Measurements from ENCODE around the gene MRPL53. TPM values are rescaled to one million over a fixed set of nuclear protein-coding genes. Genes with fewer than 3 reads are reported as not detected.

Gene MRPL53
- total and polyA plus RNA-seq, 9 of the 15 experiments (the other 6 are each of a cell fraction or from before 2014, with no cell fraction given) = 11.5 to 87.9 (median 41.1) TPM

DNA sequence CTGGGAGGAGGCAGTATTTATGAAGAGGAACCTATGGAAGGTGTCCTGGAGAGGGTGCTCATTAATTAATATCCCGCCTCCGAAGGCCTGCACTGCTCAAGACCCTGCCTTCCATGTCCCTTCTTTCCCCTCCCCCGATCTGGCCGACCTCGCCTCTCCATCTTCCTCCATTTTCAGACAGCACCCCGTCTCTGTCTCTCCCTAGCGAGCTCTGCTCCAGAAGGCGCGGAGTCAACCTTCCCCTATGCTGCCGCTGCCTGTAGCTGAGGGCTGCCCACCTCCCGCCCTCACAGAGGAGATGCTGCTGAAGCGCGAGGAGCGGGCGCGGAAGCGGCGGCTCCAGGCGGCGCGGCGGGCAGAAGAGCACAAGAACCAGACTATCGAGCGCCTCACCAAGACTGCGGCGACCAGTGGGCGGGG, 15.3 kb downstream of the MRPL53 start:
- Histone ChIP-seq H3K27ac (ENCODE audit: extremely low read depth, low read depth, low read length) (no peak overlapping the region), H3K27me3 (ENCODE audit: control insufficient read depth in 2 of 2, insufficient read depth in 2 of 2, low read length in 2 of 2) (no peaks in the 10 kb centered on the region), H4K20me1 (replicated peaks; ENCODE audit: control insufficient read depth, insufficient read depth, low read length) (no peaks in the 10 kb centered on the region; the same call in 1 of the 2 replicates), H3K4me3 (no peak overlapping the region), H3K79me2 (ENCODE audit: control insufficient read depth, insufficient read depth, low read length) (peaks cover 10% of the 10 kb centered on the region; the same call in 1 of the 3 replicates), H3K9ac (ENCODE audit: insufficient read depth in 1 of 2, low read depth in 2 of 2, low read length in 2 of 2) (no peak overlapping the region), H3K4me2 (ENCODE audit: insufficient read depth, low read length) (no peak overlapping the region), H3K36me3 (ENCODE audit: control insufficient read depth, insufficient read depth, low read length) (peaks cover 22% of the 10 kb centered on the region; the same call in 1 of the 3 replicates), H3K9me1 (ENCODE audit: control insufficient read depth, insufficient read depth, low read length) (no peaks in the 10 kb centered on the region), H3K9me3 (replicated peaks; ENCODE audit: control insufficient read depth, insufficient read depth, low read depth, low read length) (no peaks in the 10 kb centered on the region), H2AFZ (ENCODE audit: low read depth, low read length) (no peak overlapping the region), H3K4me1 (replicated peaks in 1 of 2; ENCODE audit: control insufficient read depth in 2 of 2, insufficient read depth in 2 of 2, low read length in 2 of 2) (peaks cover 7 to 33% of the 10 kb centered on the region in 2 experiments)
- intact Hi-C loops (cut with micrococcal nuclease) (no loop called here), in situ Hi-C loops (cut with MboI) (no loop called here)
- DNase-seq (ENCODE audit: extremely low read depth in 1 of 4, low spot score in 3 of 4) (no peak), ATAC-seq (no peak), FAIRE-seq (no peak)
- no peak for TF ChIP-seq BRF1 (IDR thresholded peaks at IDR 0.05; ENCODE audit: borderline replicate concordance, extremely low read depth, insufficient read length)
- no peak for TF ChIP-seq ZNF75A (CRISPR knock-in tag; IDR thresholded peaks at IDR 0.05)
- no peak for TF ChIP-seq TEAD2 (tag; IDR thresholded peaks at IDR 0.05)
- no peak for TF ChIP-seq TBP (optimal IDR thresholded peaks at IDR 0.05; ENCODE audit: low read depth, low read length)
- TF ChIP-seq, protein P1, sequence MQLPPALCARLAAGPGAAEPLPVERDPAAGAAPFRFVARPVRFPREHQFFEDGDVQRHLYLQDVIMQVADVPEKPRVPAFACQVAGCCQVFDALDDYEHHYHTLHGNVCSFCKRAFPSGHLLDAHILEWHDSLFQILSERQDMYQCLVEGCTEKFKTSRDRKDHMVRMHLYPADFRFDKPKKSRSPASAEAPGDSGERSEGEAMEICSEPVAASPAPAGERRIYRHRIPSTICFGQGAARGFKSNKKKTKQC (CRISPR knock-in tag; IDR thresholded peaks at IDR 0.05) = no peak
- TF ChIP-seq, protein P2, sequence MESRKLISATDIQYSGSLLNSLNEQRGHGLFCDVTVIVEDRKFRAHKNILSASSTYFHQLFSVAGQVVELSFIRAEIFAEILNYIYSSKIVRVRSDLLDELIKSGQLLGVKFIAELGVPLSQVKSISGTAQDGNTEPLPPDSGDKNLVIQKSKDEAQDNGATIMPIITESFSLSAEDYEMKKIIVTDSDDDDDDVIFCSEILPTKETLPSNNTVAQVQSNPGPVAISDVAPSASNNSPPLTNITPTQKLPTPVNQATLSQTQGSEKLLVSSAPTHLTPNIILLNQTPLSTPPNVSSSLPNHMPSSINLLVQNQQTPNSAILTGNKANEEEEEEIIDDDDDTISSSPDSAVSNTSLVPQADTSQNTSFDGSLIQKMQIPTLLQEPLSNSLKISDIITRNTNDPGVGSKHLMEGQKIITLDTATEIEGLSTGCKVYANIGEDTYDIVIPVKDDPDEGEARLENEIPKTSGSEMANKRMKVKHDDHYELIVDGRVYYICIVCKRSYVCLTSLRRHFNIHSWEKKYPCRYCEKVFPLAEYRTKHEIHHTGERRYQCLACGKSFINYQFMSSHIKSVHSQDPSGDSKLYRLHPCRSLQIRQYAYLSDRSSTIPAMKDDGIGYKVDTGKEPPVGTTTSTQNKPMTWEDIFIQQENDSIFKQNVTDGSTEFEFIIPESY (CRISPR knock-in tag; IDR thresholded peaks at IDR 0.05) = 0 out of 2 replicates have a peak, but pooled peaks have one; percentile 29
- TF ChIP-seq MCM3 (IDR thresholded peaks at IDR 0.05) = no peak
- TF ChIP-seq, protein P3, sequence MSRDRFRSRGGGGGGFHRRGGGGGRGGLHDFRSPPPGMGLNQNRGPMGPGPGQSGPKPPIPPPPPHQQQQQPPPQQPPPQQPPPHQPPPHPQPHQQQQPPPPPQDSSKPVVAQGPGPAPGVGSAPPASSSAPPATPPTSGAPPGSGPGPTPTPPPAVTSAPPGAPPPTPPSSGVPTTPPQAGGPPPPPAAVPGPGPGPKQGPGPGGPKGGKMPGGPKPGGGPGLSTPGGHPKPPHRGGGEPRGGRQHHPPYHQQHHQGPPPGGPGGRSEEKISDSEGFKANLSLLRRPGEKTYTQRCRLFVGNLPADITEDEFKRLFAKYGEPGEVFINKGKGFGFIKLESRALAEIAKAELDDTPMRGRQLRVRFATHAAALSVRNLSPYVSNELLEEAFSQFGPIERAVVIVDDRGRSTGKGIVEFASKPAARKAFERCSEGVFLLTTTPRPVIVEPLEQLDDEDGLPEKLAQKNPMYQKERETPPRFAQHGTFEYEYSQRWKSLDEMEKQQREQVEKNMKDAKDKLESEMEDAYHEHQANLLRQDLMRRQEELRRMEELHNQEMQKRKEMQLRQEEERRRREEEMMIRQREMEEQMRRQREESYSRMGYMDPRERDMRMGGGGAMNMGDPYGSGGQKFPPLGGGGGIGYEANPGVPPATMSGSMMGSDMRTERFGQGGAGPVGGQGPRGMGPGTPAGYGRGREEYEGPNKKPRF (IDR thresholded peaks at IDR 0.05; ENCODE audit: low read depth, low read length) = no peak
- TF ChIP-seq POLR3A (IDR thresholded peaks at IDR 0.05; ENCODE audit: borderline replicate concordance, extremely low read depth, insufficient read depth, insufficient read length) = no peak
- WGBS (ENCODE audit: insufficient coverage, low coverage, missing lambda C conversion rate) = 79% methylated on average over 5 of the region's 27 CpGs
- no TSS peak for BruUV-seq (replicated peaks)
- ChIA-PET CTCF (ENCODE audit: low intra/inter-chr PET ratio) (no interaction called here), POLR2A (no interaction called here)
